ENCODE measurements around the gene ECD. TPM values are rescaled to one million over a fixed set of nuclear protein-coding genes. Genes with fewer than 3 reads are reported as not detected.
A peak's percentile ranks its signal among the peaks of the same experiment; 100 is the strongest.

Gene ECD
- total RNA-seq, 1 experiment from 2014 or later, result 51.8 TPM

GRCh38 chr10:73119952-73120351, 47.9 kb downstream of the ECD start:
- peaks cover 29% of the 10 kb centered on the region for H3K36me3 Mint-ChIP-seq (ENCODE audit: insufficient read depth, unreplicated experiment)
- no peak overlapping the region for H3K27ac Mint-ChIP-seq (ENCODE audit: unreplicated experiment)

DNA sequence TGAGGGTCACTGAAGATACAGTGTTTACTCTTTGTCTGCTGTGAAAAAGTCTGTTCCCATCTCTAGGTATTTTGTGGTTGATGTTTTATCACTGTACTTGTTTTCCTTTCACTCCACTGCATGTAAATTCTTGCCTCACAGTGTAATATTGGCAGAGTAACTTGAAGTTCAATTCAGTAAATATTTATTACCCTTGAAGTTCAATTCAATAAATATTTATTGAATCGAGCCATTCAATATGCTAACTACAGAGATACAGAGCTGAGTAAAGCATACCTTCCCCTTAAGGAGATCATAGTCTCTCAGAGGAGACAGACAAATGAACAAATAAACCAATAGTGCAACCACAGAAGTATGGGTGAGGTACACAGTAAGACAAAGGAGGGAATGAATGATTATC, 48.4 kb downstream of the ECD start:
- Mint-ChIP-seq H3K27ac (ENCODE audit: unreplicated experiment) (no peak overlapping the region), H3K4me1 (ENCODE audit: low read depth, unreplicated experiment) (peaks cover 21% of the 10 kb centered on the region), H3K27me3 (ENCODE audit: insufficient read depth, unreplicated experiment) (no peaks in the 10 kb centered on the region), H3K4me3 (ENCODE audit: unreplicated experiment) (no peak overlapping the region), H3K9me3 (ENCODE audit: unreplicated experiment) (no peaks in the 10 kb centered on the region), H3K36me3 (ENCODE audit: insufficient read depth, unreplicated experiment) (peaks cover 27% of the 10 kb centered on the region)
- no peak for DNase-seq
- no peak overlapping the region for H3K4me3 ChIP-seq (ENCODE audit: low read depth, low read length)
- peaks cover 31% of the 10 kb centered on the region for H3K4me1 ChIP-seq
- POLR2A ChIA-PET, result no interaction called here
- intact Hi-C loops (cut with micrococcal nuclease; ENCODE audit: unreplicated experiment), result loop anchor here (2.0 kb wide), 1 partner anchor 13 kb away; no protein-coding TSS in a partner anchor
- H3K36me3 ChIP-seq (ENCODE audit: control insufficient read depth, insufficient read depth, low read length), result peaks cover 4% of the 10 kb centered on the region; the same call in 1 of the 2 replicates
- no peaks in the 10 kb centered on the region for H3K9me3 ChIP-seq
- no peaks in the 10 kb centered on the region for H3K27me3 ChIP-seq (replicated peaks; ENCODE audit: control insufficient read depth, insufficient read depth, low read length)
- BruUV-seq (replicated peaks), result no TSS peak
- TF ChIP-seq CTCF (IDR thresholded peaks at IDR 0.05; ENCODE audit: insufficient read depth in 1 of 2, low read depth in 1 of 2, low read length in 1 of 2, severe bottlenecking in 1 of 2, unreplicated experiment in 1 of 2), result no peak
- CTCF ChIA-PET, result interaction anchor here (0.5 to 1.0 kb wide), 2 partner anchors 9 to 23 kb away, joined by 3 to 4 read pairs; partner anchors contain the start of gene NUDT13

More at GRCh38 chr10:73119952-73120351, 47.9 kb downstream of the ECD start:
- Histone ChIP-seq H3K9me3 (no peaks in the 10 kb centered on the region), H3K4me1 (peaks cover 31% of the 10 kb centered on the region), H3K4me3 (ENCODE audit: low read depth, low read length) (no peak overlapping the region), H3K27me3 (replicated peaks; ENCODE audit: control insufficient read depth, insufficient read depth, low read length) (no peaks in the 10 kb centered on the region), H3K36me3 (ENCODE audit: control insufficient read depth, insufficient read depth, low read length) (peaks cover 5% of the 10 kb centered on the region)
- no peak for DNase-seq
- Mint-ChIP-seq H3K4me1 (ENCODE audit: low read depth, unreplicated experiment) (peaks cover 21% of the 10 kb centered on the region), H3K27me3 (ENCODE audit: insufficient read depth, unreplicated experiment) (no peaks in the 10 kb centered on the region), H3K4me3 (ENCODE audit: unreplicated experiment) (no peak overlapping the region), H3K9me3 (ENCODE audit: unreplicated experiment) (no peaks in the 10 kb centered on the region)
- CTCF ChIA-PET, result no interaction called here
- intact Hi-C loops (cut with micrococcal nuclease; ENCODE audit: unreplicated experiment), result loop anchor here (2.0 kb wide), 1 partner anchor 13 kb away; no protein-coding TSS in a partner anchor
- POLR2A ChIA-PET, result no interaction called here
- no peak for TF ChIP-seq CTCF (IDR thresholded peaks at IDR 0.05; ENCODE audit: insufficient read depth in 1 of 2, low read depth in 1 of 2, low read length in 1 of 2, severe bottlenecking in 1 of 2, unreplicated experiment in 1 of 2)
- BruUV-seq (replicated peaks), result no TSS peak

DNA sequence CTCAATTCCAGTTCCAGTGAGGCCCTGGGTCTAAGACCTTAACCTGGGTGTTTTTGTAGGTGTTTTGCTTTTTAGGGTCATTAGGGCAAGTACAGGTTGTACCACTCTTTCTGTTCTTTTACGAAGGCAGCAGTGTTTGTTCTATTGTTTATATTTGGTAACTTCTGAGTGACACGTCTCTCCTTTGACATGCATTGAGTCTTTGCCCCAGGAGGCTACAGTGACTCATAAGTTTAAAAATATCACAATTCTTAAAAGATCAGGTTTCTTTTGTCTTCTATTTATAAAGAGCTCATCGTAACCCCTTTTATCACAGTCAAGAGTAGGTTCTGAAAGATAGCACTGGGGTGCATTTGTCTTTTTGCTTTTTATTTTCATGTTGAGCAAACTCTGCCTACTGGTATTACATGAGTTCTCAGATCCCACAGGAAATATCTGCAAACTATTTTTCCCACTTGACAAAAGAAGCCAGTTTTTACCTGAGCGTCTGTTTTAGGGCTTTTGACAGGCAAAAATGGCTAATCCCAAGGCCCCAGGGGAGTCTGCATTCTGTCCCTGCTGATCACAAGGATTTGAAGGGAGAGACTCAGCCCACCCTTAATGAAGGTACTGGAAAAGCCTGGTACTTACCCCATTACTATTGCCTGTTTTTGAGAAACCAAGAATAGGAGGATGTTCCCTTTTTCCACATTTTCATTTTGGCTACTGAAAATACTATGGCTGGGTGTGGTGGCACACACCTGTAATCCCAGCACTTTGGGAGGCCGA, 49.6 kb downstream of the ECD start:
- BruUV-seq (replicated peaks), result no TSS peak
- POLR2A ChIA-PET, result interaction anchor here (1.6 kb wide), 1 partner anchor 21 kb away, joined by 9 read pairs; the partner anchor contains the start of gene P4HA1
- peaks cover 26% of the 10 kb centered on the region for H3K4me1 ChIP-seq
- Mint-ChIP-seq H3K27ac (ENCODE audit: unreplicated experiment) (peak overlapping the region; percentile 45), H3K4me3 (ENCODE audit: unreplicated experiment) (peak overlapping the region; percentile 45), H3K4me1 (ENCODE audit: low read depth, unreplicated experiment) (peaks cover 14% of the 10 kb centered on the region), H3K27me3 (ENCODE audit: insufficient read depth, unreplicated experiment) (no peaks in the 10 kb centered on the region), H3K36me3 (ENCODE audit: insufficient read depth, unreplicated experiment) (peaks cover 17% of the 10 kb centered on the region), H3K9me3 (ENCODE audit: unreplicated experiment) (no peaks in the 10 kb centered on the region)
- H3K4me3 ChIP-seq (ENCODE audit: low read depth, low read length), result no peak overlapping the region
- H3K36me3 ChIP-seq (ENCODE audit: control insufficient read depth, insufficient read depth, low read length), result peaks cover 2% of the 10 kb centered on the region; the same call in 1 of the 2 replicates
- peak in 1 of 2 experiments; percentile 58 for DNase-seq
- no peak for TF ChIP-seq CTCF (IDR thresholded peaks at IDR 0.05; ENCODE audit: insufficient read depth in 1 of 2, low read depth in 1 of 2, low read length in 1 of 2, severe bottlenecking in 1 of 2, unreplicated experiment in 1 of 2)
- H3K27me3 ChIP-seq (replicated peaks; ENCODE audit: control insufficient read depth, insufficient read depth, low read length), result no peaks in the 10 kb centered on the region
- CTCF ChIA-PET, result interaction anchor here (0.6 to 1.0 kb wide), 3 partner anchors 14 to 34 kb away, joined by 3 to 30 read pairs (median 3); partner anchors contain the start of gene P4HA1
- H3K9me3 ChIP-seq, result no peaks in the 10 kb centered on the region
- intact Hi-C loops (cut with micrococcal nuclease; ENCODE audit: unreplicated experiment), result loop anchor here (1.0 to 2.0 kb wide), 2 partner anchors 15 to 22 kb away; partner anchors contain the start of gene P4HA1

Data from Caco-2 (cell line).